H1 (cell line): ENCODE data around the gene SND1.

Experiments used
- BCL11A ChIP-seq, 2 experiments: IDR thresholded peaks; one replicate each; pipeline ENCODE4 v1.6.1; 2011; ENCODE audit warnings: low read depth in 2 of 2, low read length in 2 of 2, mild to moderate bottlenecking in 2 of 2
- CBX5 ChIP-seq: fragments of 300-800, 300-1000 bp; sonication (generic); IDR thresholded peaks from 2 replicates; pipeline ENCODE4 v1.7.1; 2016; ENCODE audit warnings: antibody characterized with exemption, low read length, low read depth
- CTCF ChIP-seq, 3 experiments: IDR thresholded peaks; 1 replicate in 2 of 3; 2 replicates in 1 of 3; pipeline versions ENCODE4 v1.5.1 to v1.6.1; 2011; ENCODE audit warnings: low read length in 3 of 3, mild to moderate bottlenecking in 3 of 3, inconsistent platforms in 2 of 3, low read depth in 1 of 3, moderate library complexity in 1 of 3; ENCODE audit not compliant: insufficient read depth in 1 of 3; ENCODE audit errors: control extremely low read depth in 1 of 3
- MAFK ChIP-seq: IDR thresholded peaks from 2 replicates; pipeline ENCODE4 v1.6.1; 2012; ENCODE audit warnings: low read depth, mild to moderate bottlenecking, improper control_type of control experiment, low read length
- POLR2A ChIP-seq, 2 experiments: IDR thresholded peaks; 1 replicate in 1 of 2; 2 replicates in 1 of 2; pipeline ENCODE4 v1.6.1; 2011; ENCODE audit warnings: low read depth in 2 of 2, low read length in 2 of 2, mild to moderate bottlenecking in 2 of 2; ENCODE audit errors: control extremely low read depth in 1 of 2
- SUZ12 ChIP-seq: fragments of 200-600 bp; sonication (generic); IDR thresholded peaks from 2 replicates; pipeline ENCODE4 v1.6.1; 2012; ENCODE audit warnings: mild to moderate bottlenecking, inconsistent platforms, low read length, moderate library complexity, mixed read lengths
- TAF7 ChIP-seq: optimal IDR thresholded peaks from 2 replicates; pipeline ENCODE3; 2011; ENCODE audit warnings: low read depth, mild to moderate bottlenecking, inconsistent platforms, low read length, moderate library complexity, borderline replicate concordance
- TBP ChIP-seq: IDR thresholded peaks from 2 replicates; pipeline ENCODE4 v1.6.1; 2011; ENCODE audit warnings: low read depth, low read length, improper control_type of control experiment
- USF2 ChIP-seq: IDR thresholded peaks from 2 replicates; pipeline ENCODE4 v1.6.1; 2011; ENCODE audit warnings: low read length, improper control_type of control experiment
- ZNF274 ChIP-seq: IDR thresholded peaks from 2 replicates; pipeline ENCODE4 v1.7.0; 2012; ENCODE audit warnings: low read length, borderline replicate concordance; ENCODE audit errors: extremely low read depth

- TF ChIP-seq CBX5 (no peak), CTCF (IDR thresholded peaks at IDR 0.05; ENCODE audit: control extremely low read depth in 1 of 3, insufficient read depth in 1 of 3, low read depth in 1 of 3, low read length in 3 of 3) (no peak), POLR2A (IDR thresholded peaks at IDR 0.05; ENCODE audit: control extremely low read depth in 1 of 2, low read depth in 2 of 2, low read length in 2 of 2) (no peak), TBP (no peak), USF2 (no peak), MAFK (no peak), BCL11A (IDR thresholded peaks at IDR 0.05; ENCODE audit: low read depth in 2 of 2, low read length in 2 of 2) (no peak), ZNF274 (no peak), TAF7 (no peak), SUZ12 (no peak)
Measured at GRCh38 chr7:127818306-127818705, 166.3 kb downstream of the SND1 start.
